Esophagus squamous epithelium (tissue), 4 donors: Measurements from ENCODE around the gene SVIL.

Experiments used
- POLR2A ChIP-seq, 4 donors: fragments of 450-650 bp; IDR thresholded peaks; one replicate each; pipeline ENCODE4 v1.6.1; 2017; ENCODE audit warnings: antibody characterized with exemption in 4 of 4, mild to moderate bottlenecking in 4 of 4, moderate library complexity in 3 of 4
- TF ChIP-seq, protein P1 (sequence below), 6 experiments: fragments of 450-650 bp in 4 of 6; fragments of 200-600 bp in 2 of 6; sonication (generic) in 2 of 6; IDR thresholded peaks; one replicate each; pipeline ENCODE4 v1.5.1; 2016 to 2019; ENCODE audit warnings: antibody characterized with exemption in 6 of 6, mild to moderate bottlenecking in 4 of 6, moderate library complexity in 4 of 6

DNA sequence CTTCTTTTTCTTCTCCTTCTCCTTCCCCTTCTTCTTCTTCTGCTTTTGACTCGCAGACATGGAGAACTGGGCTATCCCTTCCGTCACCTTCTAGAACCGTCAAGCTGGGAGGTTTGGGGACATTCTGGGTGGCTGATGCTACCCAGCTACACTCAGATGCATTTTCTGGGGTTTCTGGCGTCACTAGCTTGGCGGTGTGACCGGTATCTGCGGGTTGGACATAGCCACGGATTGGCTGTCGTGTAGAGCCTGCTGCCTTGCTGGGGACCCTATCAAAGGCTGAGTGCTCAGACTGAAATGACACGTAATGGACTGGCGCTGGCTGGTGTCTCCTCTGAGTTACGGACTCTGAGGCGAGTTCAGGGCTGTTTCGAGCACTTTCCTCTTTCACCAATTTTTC lies 101.7 kb downstream of the SVIL start:
- TF ChIP-seq, protein P1, sequence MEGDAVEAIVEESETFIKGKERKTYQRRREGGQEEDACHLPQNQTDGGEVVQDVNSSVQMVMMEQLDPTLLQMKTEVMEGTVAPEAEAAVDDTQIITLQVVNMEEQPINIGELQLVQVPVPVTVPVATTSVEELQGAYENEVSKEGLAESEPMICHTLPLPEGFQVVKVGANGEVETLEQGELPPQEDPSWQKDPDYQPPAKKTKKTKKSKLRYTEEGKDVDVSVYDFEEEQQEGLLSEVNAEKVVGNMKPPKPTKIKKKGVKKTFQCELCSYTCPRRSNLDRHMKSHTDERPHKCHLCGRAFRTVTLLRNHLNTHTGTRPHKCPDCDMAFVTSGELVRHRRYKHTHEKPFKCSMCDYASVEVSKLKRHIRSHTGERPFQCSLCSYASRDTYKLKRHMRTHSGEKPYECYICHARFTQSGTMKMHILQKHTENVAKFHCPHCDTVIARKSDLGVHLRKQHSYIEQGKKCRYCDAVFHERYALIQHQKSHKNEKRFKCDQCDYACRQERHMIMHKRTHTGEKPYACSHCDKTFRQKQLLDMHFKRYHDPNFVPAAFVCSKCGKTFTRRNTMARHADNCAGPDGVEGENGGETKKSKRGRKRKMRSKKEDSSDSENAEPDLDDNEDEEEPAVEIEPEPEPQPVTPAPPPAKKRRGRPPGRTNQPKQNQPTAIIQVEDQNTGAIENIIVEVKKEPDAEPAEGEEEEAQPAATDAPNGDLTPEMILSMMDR (IDR thresholded peaks at IDR 0.05), result no peak
- TF ChIP-seq POLR2A (IDR thresholded peaks at IDR 0.05), result no peak
